Right ventricle myocardium superior (tissue), 1 donor: ENCODE measurements around the gene PPP1R14C. TPM values are rescaled to one million over a fixed set of nuclear protein-coding genes. Genes with fewer than 3 reads are reported as not detected.
"Not testable (repeated sequence)": the region's sequence is repeated elsewhere in the genome, so short reads cannot be mapped to it uniquely, and the experiment has no call there.

Experiments used
- ATAC-seq: fragments of 200-7000 bp; cut with Tn5 transposase; one replicate; pipeline ENCODE4 v1.9.1; 2020; ENCODE audit warnings: mild to moderate bottlenecking; ENCODE audit not compliant: poor library complexity
- DNase-seq: peaks from one replicate; pipeline ENCODE4 v3.0.0-alpha.2; 2020
- intact Hi-C: fragments of 100-400 bp; cut with DNase I; formaldehyde crosslinking; loops from one replicate; pipeline ENCODE4 v1.11.2; 2022
- total RNA-seq: library from RNA; stranded (reverse); fragmentation: NEBNext Ultra II Directional; extraction: Animal tissue kit (Norgen Biotek cat#: 25700); gene quantifications from one replicate; pipeline ENCODE4 v1.2.1, GENCODE V29; 2021
- donor health status: DM: no; HTN: yes; CAD: no; lungs with severe emphysema.

PPP1R14C gene
- total RNA-seq, 1 donor from 2014 or later = 131 TPM

DNA sequence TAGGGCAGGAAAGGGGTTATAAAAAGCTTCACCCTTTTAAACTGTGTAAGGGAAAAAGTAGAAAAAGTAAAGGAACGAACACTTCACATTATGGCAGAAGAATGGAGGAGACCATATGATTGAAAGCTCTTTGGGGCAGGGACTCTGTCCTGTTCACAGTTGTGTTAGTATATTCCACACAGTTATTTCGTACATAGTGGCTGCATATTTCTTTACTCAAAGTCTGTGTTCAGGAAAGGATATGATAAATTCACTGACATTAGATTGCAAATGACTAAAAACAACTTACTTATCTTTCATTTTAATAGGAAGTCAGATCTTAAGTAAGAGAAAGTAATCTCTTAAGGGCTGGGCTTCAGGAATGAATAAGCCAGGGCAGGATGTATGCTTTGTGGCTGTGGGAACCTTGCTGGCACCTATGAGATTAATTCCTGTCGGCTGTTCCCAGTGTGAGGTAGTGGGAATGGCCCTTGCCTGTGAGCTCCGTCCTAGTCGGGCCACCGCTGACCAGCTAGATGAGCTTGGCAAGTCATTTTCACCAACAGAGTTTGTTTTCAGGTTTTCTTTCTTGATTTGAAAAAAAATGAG lies 11.2 kb downstream of the PPP1R14C start:
- ATAC-seq (no peak), DNase-seq (no peak)
- intact Hi-C loops = no loop called here

GRCh38 chr6:150156460-150156859 lies 13.6 kb downstream of the PPP1R14C start:
- intact Hi-C loops = no loop called here
- no peak for DNase-seq
- no peak for ATAC-seq

DNA sequence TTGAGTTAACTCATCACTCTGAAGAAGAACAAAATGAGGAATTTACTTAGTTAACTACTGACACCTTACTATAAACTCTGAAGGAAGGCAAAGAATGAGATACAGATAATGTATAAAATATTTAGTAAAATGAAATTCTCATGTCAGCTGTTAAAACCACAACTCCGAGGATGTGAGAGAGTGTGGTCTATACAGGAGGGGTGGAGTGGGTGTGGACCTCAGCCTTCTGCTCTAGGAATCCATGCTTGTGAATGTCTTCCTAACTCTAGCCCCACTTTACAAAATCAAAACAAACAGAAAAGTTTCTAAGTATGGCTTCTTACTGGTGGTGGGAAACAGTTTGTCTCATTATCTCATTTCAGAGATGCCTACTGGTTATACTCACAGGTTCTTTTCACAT lies 14.2 kb downstream of the PPP1R14C start:
- intact Hi-C loops = no loop called here
- ATAC-seq = no peak
- no peak for DNase-seq

GRCh38 chr6:150159757-150160156 lies 16.9 kb downstream of the PPP1R14C start:
- intact Hi-C loops = no loop called here
- DNase-seq (no peak), ATAC-seq (no peak)

GRCh38 chr6:150163970-150164369 lies 21.1 kb downstream of the PPP1R14C start:
- intact Hi-C loops = no loop called here
- DNase-seq (no peak), ATAC-seq (no peak)

DNA sequence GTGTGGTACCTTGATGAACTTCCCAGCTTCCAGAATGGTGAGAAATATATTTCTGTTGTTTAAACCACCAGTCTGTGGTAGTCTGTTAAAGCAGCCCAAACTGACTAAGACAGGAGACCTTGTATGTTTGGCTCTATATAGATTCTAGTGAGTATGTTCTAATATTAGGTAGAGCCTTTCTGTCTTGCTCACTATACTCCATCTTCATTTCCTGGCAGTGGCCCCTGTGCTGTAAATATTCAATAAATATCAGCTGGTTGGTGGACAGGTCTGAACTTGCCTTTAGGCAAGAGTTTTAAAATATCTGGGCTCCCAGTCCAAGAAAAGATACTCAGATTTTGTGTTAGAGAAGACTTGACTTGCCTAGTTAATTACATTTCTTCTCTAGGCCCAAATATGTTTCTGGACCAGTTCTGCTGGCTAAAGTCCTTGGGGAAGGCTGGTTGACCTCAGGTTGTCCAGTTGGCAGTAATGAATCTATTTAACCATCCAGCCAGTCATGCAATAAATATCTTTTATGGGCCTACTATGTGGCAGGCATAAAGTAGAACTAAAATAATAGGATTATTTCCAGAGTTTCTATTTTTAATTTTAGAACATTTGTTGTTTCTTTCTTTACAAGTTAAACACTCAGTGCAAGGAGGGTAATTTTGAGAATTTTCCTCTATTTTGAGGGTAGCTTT lies 22.3 kb downstream of the PPP1R14C start:
- intact Hi-C loops = no loop called here
- DNase-seq (no peak), ATAC-seq (no peak)

DNA sequence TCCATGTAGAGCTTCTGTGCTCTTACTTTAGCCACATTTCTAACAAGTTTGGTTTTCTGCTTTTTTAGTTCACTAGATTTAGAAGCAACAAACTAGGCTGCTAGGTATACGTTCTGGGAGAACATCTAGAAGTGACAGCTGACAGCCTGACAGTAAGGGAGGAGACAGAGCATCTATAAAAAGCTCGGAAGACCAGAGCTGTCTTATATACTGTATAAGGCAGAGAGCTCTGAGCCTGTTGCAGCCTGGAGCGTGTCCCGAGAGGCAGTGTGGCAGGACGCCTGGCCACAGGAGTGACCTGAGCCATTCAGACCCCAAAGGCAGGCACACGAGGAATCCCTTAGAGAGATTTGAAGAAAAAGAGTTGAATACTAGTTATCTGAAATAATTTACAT lies 24.6 kb downstream of the PPP1R14C start:
- DNase-seq (peak; percentile 61), ATAC-seq (peak; percentile 91)
- intact Hi-C loops = no loop called here

- intact Hi-C loops = no loop called here
- ATAC-seq = no peak
- no peak for DNase-seq
These were observed 26.3 kb downstream of the PPP1R14C start for GRCh38 chr6:150169181-150169580.

DNA sequence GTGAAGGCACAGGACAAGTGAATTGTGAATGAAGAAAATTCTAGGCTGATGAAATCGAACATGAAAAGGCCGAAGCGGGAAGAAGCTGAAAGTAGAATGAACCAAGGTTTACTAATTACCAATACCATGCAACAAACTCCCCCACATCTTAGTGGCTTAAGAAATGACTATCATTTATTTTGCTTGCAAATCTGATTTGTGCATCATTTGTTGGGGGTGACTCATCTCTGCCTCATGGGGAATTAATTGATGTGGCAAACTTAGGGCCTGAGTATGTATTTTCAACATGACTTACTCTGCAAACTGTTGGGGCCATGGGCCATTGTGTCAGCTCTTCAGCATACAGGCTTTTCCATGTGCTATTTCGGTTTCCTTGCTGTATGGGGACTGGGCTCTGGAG lies 26.8 kb downstream of the PPP1R14C start:
- DNase-seq (no peak), ATAC-seq (no peak)
- intact Hi-C loops = no loop called here

DNA sequence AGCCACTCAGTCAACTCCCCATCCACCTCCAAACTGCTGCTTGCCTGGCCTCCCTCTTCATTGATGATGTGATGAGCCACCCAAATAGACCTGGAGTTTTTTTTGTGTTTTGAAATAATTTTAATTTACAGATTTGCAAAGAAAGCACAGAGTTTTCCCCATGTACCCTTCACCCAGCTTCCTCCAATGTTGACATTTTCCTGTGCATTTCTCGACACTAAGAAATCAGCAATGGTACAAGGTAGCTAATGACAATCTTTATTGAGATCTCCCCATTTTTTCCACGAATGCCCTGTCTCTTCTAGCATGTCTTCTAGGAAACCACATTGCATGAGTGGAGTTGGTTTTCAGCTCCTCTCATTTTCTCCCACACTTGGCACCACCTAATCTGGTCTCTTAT lies 30.1 kb downstream of the PPP1R14C start:
- intact Hi-C loops = no loop called here
- ATAC-seq (no peak), DNase-seq (no peak)

GRCh38 chr6:150175586-150176151 lies 32.8 kb downstream of the PPP1R14C start:
- ATAC-seq (no peak), DNase-seq (no peak)
- intact Hi-C loops = no loop called here

GRCh38 chr6:150176152-150176551 lies 33.3 kb downstream of the PPP1R14C start:
- peak; percentile 65 for ATAC-seq
- DNase-seq = peak; percentile 72
- intact Hi-C loops = no loop called here

GRCh38 chr6:150176659-150177058 lies 33.8 kb downstream of the PPP1R14C start:
- ATAC-seq (peak; percentile 22), DNase-seq (no peak)

GRCh38 chr6:150177259-150177951 lies 34.6 kb downstream of the PPP1R14C start:
- ATAC-seq (peak; percentile 77), DNase-seq (peak; percentile 62)
- intact Hi-C loops = no loop called here

More at GRCh38 chr6:150176659-150177058, 33.8 kb downstream of the PPP1R14C start:
- intact Hi-C loops = no loop called here

DNA sequence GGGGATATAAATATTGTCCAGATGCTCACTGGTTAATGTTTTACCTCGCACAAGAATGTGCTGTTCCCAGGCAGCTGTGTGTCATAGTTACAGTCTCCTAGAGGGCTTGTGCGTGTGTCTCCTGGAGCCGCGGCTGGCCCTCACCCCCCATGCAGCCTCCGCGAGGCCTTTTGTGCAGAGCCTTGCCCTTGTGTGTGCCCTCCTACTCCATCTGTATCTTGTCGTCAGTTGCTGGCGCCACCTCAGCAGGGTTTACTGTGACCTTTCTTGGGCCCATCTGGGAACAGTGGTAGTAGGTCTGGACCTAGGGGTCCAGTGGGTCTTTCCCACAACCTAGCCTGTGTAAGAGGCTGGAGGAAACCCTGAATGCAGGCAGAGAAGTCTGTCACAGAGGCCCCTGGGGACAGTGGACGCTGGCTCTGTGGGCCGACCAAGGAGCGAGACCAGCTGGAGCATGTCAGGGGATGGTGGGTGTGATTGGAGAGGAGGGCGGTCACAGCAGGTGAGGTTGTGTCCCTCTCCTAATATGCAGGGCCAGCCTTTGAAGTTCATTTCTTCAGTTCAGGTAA lies 35.2 kb downstream of the PPP1R14C start:
- intact Hi-C loops = no loop called here
- ATAC-seq (peak; percentile 60), DNase-seq (peak; percentile 62)

- intact Hi-C loops = no loop called here
- DNase-seq (no peak), ATAC-seq (no peak)
These were observed 36.2 kb downstream of the PPP1R14C start for GRCh38 chr6:150179030-150179429.

GRCh38 chr6:150179907-150180424 lies 37.1 kb downstream of the PPP1R14C start:
- intact Hi-C loops, ATAC-seq, DNase-seq: not testable (repeated sequence)

DNA sequence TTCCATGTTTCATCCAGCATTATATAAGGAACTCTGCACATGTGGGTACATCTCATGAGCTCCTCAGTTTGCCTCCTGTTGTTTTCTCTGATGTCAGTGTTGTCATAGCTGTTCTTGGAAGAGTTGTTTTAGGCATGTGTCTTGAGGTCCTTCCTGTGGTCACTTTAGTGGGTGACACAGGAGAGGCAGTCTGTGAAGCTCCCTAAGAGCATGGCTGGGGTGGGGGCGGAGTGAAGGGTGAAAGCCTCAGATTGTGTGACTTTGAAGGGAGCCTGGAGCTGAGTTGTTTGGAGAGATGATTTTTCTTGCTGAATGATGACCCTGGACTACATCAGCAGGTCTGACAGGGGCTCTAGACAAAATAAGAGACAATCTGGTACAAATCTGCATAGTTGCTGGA lies 37.7 kb downstream of the PPP1R14C start:
- intact Hi-C loops = no loop called here
- ATAC-seq (no peak), DNase-seq (no peak)

DNA sequence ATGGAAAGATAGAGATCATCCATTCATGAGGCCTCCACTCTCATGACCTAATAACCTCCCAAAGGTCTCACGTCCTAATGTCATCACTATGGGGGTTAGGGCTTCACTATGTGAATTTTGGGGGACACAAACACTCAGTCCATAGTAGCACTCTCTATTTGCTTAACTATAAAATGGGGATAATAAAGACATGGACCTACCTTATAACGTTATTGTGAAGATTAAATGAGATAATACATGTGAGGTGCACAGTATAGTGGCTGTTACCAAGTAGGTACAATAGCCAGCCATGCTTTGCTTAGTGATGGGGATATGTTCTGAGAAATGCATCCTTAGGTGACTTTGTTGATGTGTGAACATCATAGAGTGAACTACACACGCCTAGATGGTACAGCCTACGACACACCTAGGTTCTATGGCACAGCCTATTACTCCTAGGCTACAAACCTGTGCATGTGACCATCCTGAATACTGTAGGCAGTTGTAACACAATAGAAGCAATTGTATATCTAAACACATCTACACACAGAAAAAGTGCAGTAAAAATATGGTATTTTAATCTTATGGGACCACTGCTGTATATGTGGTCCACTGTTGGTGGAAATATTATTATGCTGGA lies 39.7 kb downstream of the PPP1R14C start:
- intact Hi-C loops = no loop called here
- DNase-seq = no peak
- ATAC-seq = no peak
